WI38 (cell line): Measurements from ENCODE around the gene SLC35B2.

ENCODE experiments used
- H3K4me3 ChIP-seq: 2 replicates; pipeline ENCODE4 v1.5.1; 2011; ENCODE audit warnings: low read depth, mild to moderate bottlenecking, control low read depth, low read length
- CTCF ChIP-seq: IDR thresholded peaks from 2 replicates; pipeline ENCODE4 v1.5.1; 2012; ENCODE audit warnings: low read depth, mild to moderate bottlenecking, control low read depth, low read length

The SLC35B2 gene

GRCh38 chr6:44294832-44295791 is 37.8 kb upstream of the SLC35B2 start:
- TF ChIP-seq CTCF, result no peak
- H3K4me3 ChIP-seq, result no peak overlapping the region

GRCh38 chr6:44292661-44293365 is 35.5 kb upstream of the SLC35B2 start:
- no peak for TF ChIP-seq CTCF
- H3K4me3 ChIP-seq, result no peak overlapping the region

- no peak for TF ChIP-seq CTCF
- H3K4me3 ChIP-seq, result no peak overlapping the region
Measured at GRCh38 chr6:44291841-44292240, 34.5 kb upstream of the SLC35B2 start.

- no peak overlapping the region for H3K4me3 ChIP-seq
- TF ChIP-seq CTCF, result no peak
Measured at GRCh38 chr6:44289726-44290260, 32.5 kb upstream of the SLC35B2 start.

- no peak for TF ChIP-seq CTCF
- H3K4me3 ChIP-seq, result no peak overlapping the region
Measured at GRCh38 chr6:44286747-44287146, 29.4 kb upstream of the SLC35B2 start.

GRCh38 chr6:44286285-44286565 is 28.9 kb upstream of the SLC35B2 start:
- no peak for TF ChIP-seq CTCF
- H3K4me3 ChIP-seq, result no peak overlapping the region
